ENCODE data around the gene CPSF7. TPM values are rescaled to one million over a fixed set of nuclear protein-coding genes. Genes with fewer than 3 reads are reported as not detected.
A peak's percentile ranks its signal among the peaks of the same experiment; 100 is the strongest.

The CPSF7 gene
- total RNA-seq, 1 donor from 2014 or later = 69.8 TPM

GRCh38 chr11:61380884-61381283 is 48.9 kb downstream of the CPSF7 start:
- DNase-seq (no peak), ATAC-seq (no peak)
- H3K27me3 ChIP-seq (ENCODE audit: low read depth) = no peaks in the 10 kb centered on the region
- H3K36me3 ChIP-seq = peaks cover under 1% of the 10 kb centered on the region
- H3K27ac ChIP-seq = no peak overlapping the region
- intact Hi-C loops (cut with DNase I) = no loop called here
- no peak overlapping the region for H3K4me3 ChIP-seq
- H3K9me3 ChIP-seq = no peaks in the 10 kb centered on the region
- TF ChIP-seq CTCF (IDR thresholded peaks at IDR 0.05) = no peak
- peaks cover 11% of the 10 kb centered on the region for H3K4me1 ChIP-seq

DNA sequence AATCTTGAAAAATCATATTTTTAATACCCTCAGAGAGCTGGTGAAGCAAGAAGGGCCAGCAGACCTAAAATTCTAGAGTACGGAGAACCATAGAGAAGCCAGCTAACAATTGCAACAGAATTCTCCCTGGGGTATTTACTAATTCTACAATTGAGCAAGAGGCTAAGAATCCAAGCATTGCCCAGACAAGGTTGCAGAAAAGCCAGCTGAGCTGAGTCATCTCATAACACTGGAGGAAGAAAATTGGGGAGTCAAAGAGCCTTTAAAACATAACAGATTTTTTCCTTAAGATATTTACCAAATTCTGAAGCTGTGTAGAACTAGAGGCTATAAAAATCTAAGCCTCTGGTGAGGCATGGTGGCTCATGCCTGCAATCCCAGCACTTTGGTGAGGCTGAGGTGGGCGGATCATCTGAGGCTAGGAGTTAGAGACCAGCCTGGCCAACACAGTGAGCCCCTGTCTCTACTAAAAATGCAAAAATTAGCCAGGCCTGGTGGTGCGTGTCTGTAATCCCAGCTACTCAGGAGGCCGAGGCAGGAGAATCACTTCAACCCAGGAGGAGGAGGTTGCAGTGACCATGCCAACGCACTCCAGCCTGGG is 51.0 kb downstream of the CPSF7 start:
- ATAC-seq (peak; percentile 62 to 75), DNase-seq (no peak)
- peaks cover 6% of the 10 kb centered on the region for H3K4me1 ChIP-seq
- intact Hi-C loops (cut with DNase I) = no loop called here
- TF ChIP-seq CTCF (IDR thresholded peaks at IDR 0.05) = no peak
- H3K27me3 ChIP-seq (ENCODE audit: low read depth) = no peaks in the 10 kb centered on the region
- peak overlapping the region; percentile 58 for H3K27ac ChIP-seq
- H3K4me3 ChIP-seq = no peak overlapping the region
- no peaks in the 10 kb centered on the region for H3K9me3 ChIP-seq
- H3K36me3 ChIP-seq = peaks cover 11% of the 10 kb centered on the region

DNA sequence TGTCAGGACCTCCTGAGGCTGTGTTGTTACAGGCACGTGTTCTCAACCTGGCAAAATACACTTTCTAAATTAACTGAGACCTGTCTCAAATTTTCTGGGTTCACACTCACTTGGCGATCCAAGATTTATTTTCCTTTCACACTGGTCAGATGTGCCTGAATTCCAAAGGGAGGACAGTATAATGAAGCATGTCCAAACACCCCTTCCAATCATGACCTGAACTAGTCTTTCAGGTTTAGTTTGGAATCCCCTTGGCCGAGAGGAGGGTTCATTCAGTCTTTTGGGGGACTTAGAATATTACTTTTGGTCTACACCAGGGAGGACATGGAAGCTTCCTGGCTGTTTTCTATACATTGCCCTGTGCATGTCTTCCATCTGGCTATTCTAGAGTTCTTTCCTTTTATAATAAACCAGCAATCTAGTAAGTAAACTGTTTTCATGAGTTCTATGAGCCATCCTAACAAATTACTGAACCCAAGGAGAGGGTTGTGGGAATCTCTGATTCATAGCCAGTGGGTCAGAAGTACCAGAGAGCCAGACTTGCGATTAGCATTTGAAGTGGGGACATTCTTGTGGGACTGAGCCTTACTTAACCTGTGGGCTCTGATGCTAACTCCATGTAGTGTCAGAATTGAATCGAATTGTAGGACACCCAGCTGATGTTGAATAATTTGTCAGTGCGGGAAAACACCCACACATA is 52.2 kb downstream of the CPSF7 start:
- Histone ChIP-seq H3K27me3 (ENCODE audit: low read depth) (no peaks in the 10 kb centered on the region), H3K4me3 (no peak overlapping the region), H3K9me3 (no peaks in the 10 kb centered on the region), H3K27ac (no peak overlapping the region), H3K4me1 (peaks cover 6% of the 10 kb centered on the region), H3K36me3 (peaks cover 11% of the 10 kb centered on the region)
- intact Hi-C loops (cut with DNase I) = no loop called here
- no peak for ATAC-seq
- no peak for DNase-seq
- no peak for TF ChIP-seq CTCF (IDR thresholded peaks at IDR 0.05)

DNA sequence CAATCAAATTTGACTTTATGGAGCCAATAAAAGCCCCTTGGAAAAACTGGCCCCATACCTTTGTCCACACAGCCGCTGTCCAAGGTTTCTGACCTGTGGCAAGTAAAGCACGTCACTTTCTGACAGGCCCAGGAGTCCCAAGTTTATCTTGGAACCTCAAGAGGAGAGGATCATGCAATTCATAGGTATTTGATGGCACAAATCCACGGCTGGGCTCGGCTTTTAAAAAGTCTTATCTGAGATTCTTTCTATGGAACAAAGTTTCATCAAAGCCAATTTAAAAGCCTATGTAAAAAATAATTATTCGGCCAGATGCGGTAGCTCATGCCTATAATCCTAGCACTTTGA is 54.0 kb downstream of the CPSF7 start:
- intact Hi-C loops (cut with DNase I) = no loop called here

GRCh38 chr11:61372659-61373420 is 56.9 kb downstream of the CPSF7 start:
- H3K4me1 ChIP-seq = peaks cover 11% of the 10 kb centered on the region
- H3K9me3 ChIP-seq = no peaks in the 10 kb centered on the region
- no peak for TF ChIP-seq CTCF (IDR thresholded peaks at IDR 0.05)
- peaks cover 43% of the 10 kb centered on the region for H3K36me3 ChIP-seq
- H3K27ac ChIP-seq = no peak overlapping the region
- H3K27me3 ChIP-seq (ENCODE audit: low read depth) = no peaks in the 10 kb centered on the region
- ATAC-seq = no peak
- no peak overlapping the region for H3K4me3 ChIP-seq
- no peak for DNase-seq
- intact Hi-C loops (cut with DNase I) = no loop called here

More for the DNA sequence above, 54.0 kb downstream of the CPSF7 start:
- H3K4me1 ChIP-seq = peaks cover 9% of the 10 kb centered on the region
- H3K4me3 ChIP-seq = no peak overlapping the region
- H3K9me3 ChIP-seq = no peaks in the 10 kb centered on the region
- DNase-seq (no peak), ATAC-seq (no peak)
- H3K27me3 ChIP-seq (ENCODE audit: low read depth) = no peaks in the 10 kb centered on the region
- no peak for TF ChIP-seq CTCF (IDR thresholded peaks at IDR 0.05)
- H3K36me3 ChIP-seq = peaks cover 14% of the 10 kb centered on the region
- no peak overlapping the region for H3K27ac ChIP-seq

Measured in lower lobe of right lung (tissue), 2 donors.